OCI-LY1 (cell line): ENCODE data around the gene TEPSIN.
A peak's percentile ranks its signal among the peaks of the same experiment; 100 is the strongest.

Source experiments
- H2AFZ ChIP-seq: fragments of 200-600 bp; sonication (generic), shearing (Covaris generic); 2 replicates; pipeline ENCODE4 v1.6.0; 2014; ENCODE audit warnings: antibody characterized with exemption, mild to moderate bottlenecking, low read length
- H3F3A ChIP-seq: fragments of 200-600 bp; sonication (generic), shearing (Covaris generic); 2 replicates; pipeline ENCODE4 v1.6.0; 2014; ENCODE audit warnings: mild to moderate bottlenecking, antibody characterized with exemption, low read length, moderate library complexity; ENCODE audit not compliant: insufficient read depth
- H3K27ac ChIP-seq: fragments of 200-600 bp; sonication (generic); 2 replicates; pipeline ENCODE4 v1.5.1; 2014; ENCODE audit warnings: low read length, mixed run types, mild to moderate bottlenecking, low read depth; ENCODE audit not compliant: poor library complexity, severe bottlenecking
- H3K27me3 ChIP-seq: fragments of 200-600 bp; sonication (generic); 2 replicates; pipeline ENCODE4 v1.6.0; 2014; ENCODE audit warnings: antibody characterized with exemption, mild to moderate bottlenecking, low read length, moderate library complexity; ENCODE audit not compliant: insufficient read depth
- H3K36me3 ChIP-seq: fragments of 200-600 bp; sonication (generic); 2 replicates; pipeline ENCODE4 v1.6.1; 2014; ENCODE audit warnings: mild to moderate bottlenecking, antibody characterized with exemption, low read length, moderate library complexity, mixed read lengths; ENCODE audit not compliant: insufficient read depth
- H3K4me1 ChIP-seq: fragments of 200-600 bp; sonication (generic); 2 replicates; pipeline ENCODE4 v1.5.1; 2014; ENCODE audit warnings: mild to moderate bottlenecking, low read length, moderate library complexity; ENCODE audit not compliant: insufficient read depth, severe bottlenecking
- H3K4me2 ChIP-seq: fragments of 200-600 bp; sonication (generic), shearing (Covaris generic); 2 replicates; pipeline ENCODE4 v1.6.1; 2014; ENCODE audit warnings: low read length
- H3K4me3 ChIP-seq: fragments of 200-600 bp; sonication (generic); 2 replicates; pipeline ENCODE4 v1.5.1; 2014; ENCODE audit warnings: low read length, low read depth, mild to moderate bottlenecking, mixed read lengths; ENCODE audit not compliant: poor library complexity, severe bottlenecking
- H3K79me2 ChIP-seq: fragments of 200-600 bp; shearing (Covaris generic); 2 replicates; pipeline ENCODE4 v1.6.1; 2016; ENCODE audit warnings: mixed run types, low read length, mixed read lengths; ENCODE audit not compliant: insufficient read depth
- H3K9ac ChIP-seq: fragments of 200-600 bp; sonication (generic), shearing (Covaris generic); 2 replicates; pipeline ENCODE4 v1.6.1; 2014; ENCODE audit warnings: mild to moderate bottlenecking, low read length, mixed read lengths
- H3K9me2 ChIP-seq: fragments of 200-600 bp; sonication (generic), shearing (Covaris generic); 2 replicates; pipeline ENCODE4 v1.6.1; 2014; ENCODE audit warnings: low read depth, mild to moderate bottlenecking, low read length, mixed read lengths
- H3K9me3 ChIP-seq: fragments of 200-600 bp; shearing (Covaris generic); 2 replicates; pipeline ENCODE4 v1.6.1; 2014; ENCODE audit warnings: low read length, mixed read lengths
- H4K20me1 ChIP-seq: fragments of 200-600 bp; sonication (generic), shearing (Covaris generic); 2 replicates; pipeline ENCODE4 v1.6.0; 2016; ENCODE audit warnings: mild to moderate bottlenecking, low read length; ENCODE audit not compliant: insufficient read depth
- CTCF ChIP-seq: fragments of 200-600 bp; sonication (generic), shearing (Covaris generic); IDR thresholded peaks from 2 replicates; pipeline ENCODE4 v1.5.1; 2017; ENCODE audit warnings: mild to moderate bottlenecking, antibody characterized with exemption, low read length, moderate library complexity, mixed read lengths
- EZH2 ChIP-seq: fragments of 200-600 bp; sonication (generic), shearing (Covaris generic); IDR thresholded peaks from 2 replicates; pipeline ENCODE4 v1.8.0; 2017; ENCODE audit warnings: borderline replicate concordance, mixed run types, mild to moderate bottlenecking, antibody characterized with exemption, low read length, moderate library complexity, mixed read lengths

Gene TEPSIN

GRCh38 chr17:81243333-81243664 lies 4.4 kb upstream of the TEPSIN start:
- no peak overlapping the region for H3K4me3 ChIP-seq
- H2AFZ ChIP-seq = no peak overlapping the region
- H3K9me2 ChIP-seq = no peaks in the 10 kb centered on the region
- no peak overlapping the region for H3K4me2 ChIP-seq
- no peaks in the 10 kb centered on the region for H4K20me1 ChIP-seq
- H3F3A ChIP-seq = no peaks in the 10 kb centered on the region
- H3K27me3 ChIP-seq = no peaks in the 10 kb centered on the region
- no peaks in the 10 kb centered on the region for H3K9me3 ChIP-seq
- H3K9ac ChIP-seq = no peak overlapping the region
- TF ChIP-seq EZH2 = no peak
- no peak for TF ChIP-seq CTCF
- no peak overlapping the region for H3K27ac ChIP-seq
- H3K4me1 ChIP-seq = peaks cover 45% of the 10 kb centered on the region
- peaks cover 7% of the 10 kb centered on the region; the same call in 1 of the 2 replicates for H3K79me2 ChIP-seq
- H3K36me3 ChIP-seq = peaks cover 14% of the 10 kb centered on the region

GRCh38 chr17:81242421-81243332 lies 3.8 kb upstream of the TEPSIN start:
- Histone ChIP-seq H4K20me1 (no peaks in the 10 kb centered on the region), H3K79me2 (peaks cover 7% of the 10 kb centered on the region; the same call in 1 of the 2 replicates), H3K9me3 (no peaks in the 10 kb centered on the region), H3K9ac (no peak overlapping the region), H2AFZ (no peak overlapping the region), H3K4me3 (no peak overlapping the region), H3K27ac (no peak overlapping the region), H3K4me1 (peaks cover 51% of the 10 kb centered on the region), H3F3A (no peaks in the 10 kb centered on the region), H3K9me2 (no peaks in the 10 kb centered on the region), H3K36me3 (peaks cover 14% of the 10 kb centered on the region), H3K4me2 (no peak overlapping the region), H3K27me3 (no peaks in the 10 kb centered on the region)
- TF ChIP-seq EZH2 (no peak), CTCF (no peak)

GRCh38 chr17:81241648-81242420 lies 3.0 kb upstream of the TEPSIN start:
- Histone ChIP-seq H3K4me1 (peaks cover 55% of the 10 kb centered on the region), H4K20me1 (no peaks in the 10 kb centered on the region), H3F3A (no peaks in the 10 kb centered on the region), H3K27me3 (no peaks in the 10 kb centered on the region), H3K4me2 (peak overlapping the region; percentile 91; the same call in 1 of the 2 replicates), H3K36me3 (peaks cover 14% of the 10 kb centered on the region), H3K9me3 (no peaks in the 10 kb centered on the region), H3K9me2 (no peaks in the 10 kb centered on the region), H3K79me2 (peaks cover 7% of the 10 kb centered on the region; the same call in 1 of the 2 replicates), H3K27ac (peak overlapping the region; percentile 69), H3K9ac (no peak overlapping the region; the same call in 1 of the 2 replicates), H2AFZ (no peak overlapping the region), H3K4me3 (no peak overlapping the region)
- no peak for TF ChIP-seq EZH2
- TF ChIP-seq CTCF = peak; percentile 84
